ENCODE results near the gene WDTC1. TPM values are rescaled to one million over a fixed set of nuclear protein-coding genes. Genes with fewer than 3 reads are reported as not detected.

The WDTC1 gene
- total RNA-seq, 1 experiment from 2014 or later = 19.0 TPM

- Mint-ChIP-seq H3K27ac (peak overlapping the region in 2 of 3 experiments; percentile 92 to 95; a peak in 3 of 7 replicates), H3K27me3 (ENCODE audit: low read depth) (peaks cover 2% of the 10 kb centered on the region), H3K4me3 (0 out of 5 replicates have a peak overlapping the region, but pooled peaks of 1 of the 2 experiments have one; percentile 1), H3K9me3 (no peaks in the 10 kb centered on the region), H3K36me3 (ENCODE audit: insufficient read depth in 1 of 3, low read depth in 3 of 3) (peaks cover 18 to 34% (median 30%) of the 10 kb centered on the region in 3 experiments; a peak in 6 of 7 replicates), H3K4me1 (peaks cover 38 to 42% of the 10 kb centered on the region in 2 experiments)
- Histone ChIP-seq H3K4me2 (ENCODE audit: insufficient read depth, insufficient read length, low read length) (no peak overlapping the region), H4K91ac (ENCODE audit: insufficient read length, low read depth, low read length) (no peak overlapping the region), H3K14ac (ENCODE audit: insufficient read depth, low read length) (no peak overlapping the region), H3T11ph (ENCODE audit: low read length) (no peak overlapping the region), H3K9ac (ENCODE audit: extremely low read depth, insufficient read length, low read length) (no peak overlapping the region), H3K18ac (ENCODE audit: insufficient read length, low read depth, low read length) (no peak overlapping the region), H2BK20ac (ENCODE audit: low read depth, low read length, poor library complexity, severe bottlenecking) (no peak overlapping the region), H2BK120ac (ENCODE audit: low read depth, low read length, poor library complexity, severe bottlenecking) (no peak overlapping the region), H3K23me2 (ENCODE audit: insufficient read length, low read depth, low read length, poor library complexity, severe bottlenecking) (no peaks in the 10 kb centered on the region), H3K79me2 (ENCODE audit: insufficient read depth, low read length) (no peaks in the 10 kb centered on the region), H3K23ac (ENCODE audit: insufficient read length, low read depth, low read length) (no peak overlapping the region), H3K79me1 (ENCODE audit: insufficient read depth, low read depth, low read length, poor library complexity, severe bottlenecking) (no peaks in the 10 kb centered on the region), H4K5ac (ENCODE audit: insufficient read length, low read depth, low read length) (no peak overlapping the region), H4K8ac (replicated peaks; ENCODE audit: insufficient read length, low read depth, low read length) (no peak overlapping the region), H4K20me1 (ENCODE audit: control insufficient read depth, insufficient read depth, insufficient read length) (no peaks in the 10 kb centered on the region), H2AK5ac (ENCODE audit: insufficient read length, low read length) (no peak overlapping the region), H2BK5ac (ENCODE audit: insufficient read length, low read length) (no peak overlapping the region), H2BK12ac (ENCODE audit: insufficient read length, low read depth, low read length) (no peak overlapping the region), H3K56ac (ENCODE audit: insufficient read length, low read depth, low read length) (no peak overlapping the region), H2AFZ (ENCODE audit: low read length) (no peak overlapping the region), H2BK15ac (ENCODE audit: low read depth, low read length) (no peak overlapping the region), H3K27ac (ENCODE audit: insufficient read length, low read depth, low read length) (no peak overlapping the region), H3K4ac (ENCODE audit: low read depth, low read length) (no peak overlapping the region), H3K4me1 (ENCODE audit: insufficient read depth, low read length) (no peaks in the 10 kb centered on the region; the same call in 1 of the 2 replicates), H3K9me3 (ENCODE audit: control insufficient read depth, low read depth, low read length) (no peaks in the 10 kb centered on the region), H3K27me3 (ENCODE audit: insufficient read depth, low read length) (no peaks in the 10 kb centered on the region)
- no peak for TF ChIP-seq CTCF (conservative IDR thresholded peaks at IDR 0.05)
- no peak for DNase-seq
- WGBS (ENCODE audit: extremely low coverage, insufficient read length, low lambda C conversion rate) = no CpG with 5 or more reads among the region's 6 CpGs
Measured at GRCh38 chr1:27338751-27339150, 104.3 kb downstream of the WDTC1 start.
